ENCODE results near the gene PHC1.

PHC1 gene

DNA sequence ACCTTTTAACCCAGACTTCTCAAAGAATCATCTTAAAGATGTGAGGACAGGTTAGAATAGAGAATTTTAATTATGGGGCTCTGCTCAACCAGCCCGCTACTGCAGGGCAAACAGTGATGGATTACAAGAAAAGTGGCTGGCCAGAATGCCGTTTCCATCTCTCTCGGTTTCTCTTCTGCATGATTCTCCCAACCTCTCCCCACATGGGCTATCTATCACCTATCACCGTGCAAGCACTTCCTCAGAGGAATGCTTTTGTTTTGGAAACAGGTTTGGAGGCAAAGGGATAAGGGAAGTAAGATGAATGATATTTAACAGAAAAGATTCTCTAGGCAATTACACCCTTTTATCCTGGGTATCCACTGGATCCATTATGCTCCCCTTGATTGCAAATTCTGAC is 37.4 kb upstream of the PHC1 start:
- ChIA-PET POLR2A (no interaction called here), CTCF (interaction anchor here (2.1 to 4.2 kb wide), 2 partner anchors 13 to 16 kb away, joined by 16 to 23 read pairs; no protein-coding TSS in a partner anchor)
- TF ChIP-seq, protein P1, sequence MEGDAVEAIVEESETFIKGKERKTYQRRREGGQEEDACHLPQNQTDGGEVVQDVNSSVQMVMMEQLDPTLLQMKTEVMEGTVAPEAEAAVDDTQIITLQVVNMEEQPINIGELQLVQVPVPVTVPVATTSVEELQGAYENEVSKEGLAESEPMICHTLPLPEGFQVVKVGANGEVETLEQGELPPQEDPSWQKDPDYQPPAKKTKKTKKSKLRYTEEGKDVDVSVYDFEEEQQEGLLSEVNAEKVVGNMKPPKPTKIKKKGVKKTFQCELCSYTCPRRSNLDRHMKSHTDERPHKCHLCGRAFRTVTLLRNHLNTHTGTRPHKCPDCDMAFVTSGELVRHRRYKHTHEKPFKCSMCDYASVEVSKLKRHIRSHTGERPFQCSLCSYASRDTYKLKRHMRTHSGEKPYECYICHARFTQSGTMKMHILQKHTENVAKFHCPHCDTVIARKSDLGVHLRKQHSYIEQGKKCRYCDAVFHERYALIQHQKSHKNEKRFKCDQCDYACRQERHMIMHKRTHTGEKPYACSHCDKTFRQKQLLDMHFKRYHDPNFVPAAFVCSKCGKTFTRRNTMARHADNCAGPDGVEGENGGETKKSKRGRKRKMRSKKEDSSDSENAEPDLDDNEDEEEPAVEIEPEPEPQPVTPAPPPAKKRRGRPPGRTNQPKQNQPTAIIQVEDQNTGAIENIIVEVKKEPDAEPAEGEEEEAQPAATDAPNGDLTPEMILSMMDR (IDR thresholded peaks at IDR 0.05; ENCODE audit: control extremely low read depth, extremely low read depth, low read depth, missing control alignments) = no peak
- no peak for DNase-seq (ENCODE audit: extremely low spot score)

DNA sequence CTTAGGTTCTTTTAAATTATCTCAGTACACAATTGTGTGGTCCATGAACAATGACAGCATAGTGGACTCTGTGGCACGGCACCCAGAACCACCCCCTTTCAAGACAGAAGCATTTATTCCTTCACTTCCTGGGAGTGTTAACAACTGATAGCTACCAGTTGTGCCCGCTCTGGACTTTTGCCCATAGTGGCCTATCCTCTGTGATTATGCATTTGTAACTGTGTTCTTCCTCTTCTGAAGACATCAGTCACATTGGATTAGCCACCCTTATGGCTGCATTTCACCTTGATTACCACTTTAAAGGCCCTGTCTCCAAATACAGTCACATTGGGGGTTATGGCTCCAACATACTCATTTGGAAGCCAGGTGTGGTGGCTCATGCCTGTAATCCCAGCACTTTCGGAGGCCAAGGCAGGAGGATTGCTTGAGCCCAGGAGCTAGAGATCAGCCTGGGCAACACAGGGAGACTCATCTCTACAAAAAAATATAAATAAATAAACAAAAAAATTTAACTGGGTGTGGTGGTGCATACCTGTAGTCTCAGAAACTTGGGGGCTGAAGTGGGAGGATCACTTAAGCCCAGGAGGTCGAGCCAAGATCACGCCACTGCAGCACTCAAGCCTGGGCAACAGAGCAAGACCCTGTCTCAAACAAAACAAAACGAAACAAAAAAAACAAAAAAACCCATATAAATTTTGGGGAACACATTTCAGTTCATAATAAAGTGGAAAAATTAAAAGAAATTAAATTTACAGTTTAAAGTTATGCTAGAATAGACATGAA is 27.6 kb upstream of the PHC1 start:
- TF ChIP-seq, protein P1 (IDR thresholded peaks at IDR 0.05; ENCODE audit: control extremely low read depth, extremely low read depth, low read depth, missing control alignments) = no peak
- no peak for DNase-seq (ENCODE audit: extremely low spot score)
- ChIA-PET POLR2A (no interaction called here), CTCF (interaction anchor here (1.0 to 3.2 kb wide), 4 partner anchors 11 to 343 kb away, joined by 3 to 9 read pairs (median 3); no protein-coding TSS in a partner anchor)

DNA sequence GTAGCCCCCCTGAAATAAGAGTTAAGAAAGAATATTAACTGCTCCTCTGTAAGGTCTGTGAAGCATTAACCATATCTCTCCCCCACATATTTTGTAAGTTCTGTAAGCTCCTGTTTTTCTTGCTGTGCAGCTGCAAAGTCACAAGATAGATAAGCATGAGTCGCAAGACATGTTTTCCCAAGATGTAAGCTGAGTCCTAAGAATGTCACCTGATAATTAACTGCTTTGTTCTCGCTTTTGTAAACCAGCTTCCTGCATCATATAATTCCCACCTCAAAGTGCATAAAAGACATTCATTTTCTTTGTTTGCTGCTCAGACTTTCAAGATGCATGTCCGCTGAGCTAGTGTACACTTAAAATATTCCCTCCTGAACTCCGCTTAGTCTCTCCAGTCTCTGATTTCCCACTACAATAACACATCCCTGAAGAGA is 27.0 kb upstream of the PHC1 start:
- ChIA-PET POLR2A (no interaction called here), CTCF (interaction anchor here (1.0 to 3.2 kb wide), 2 partner anchors 11 to 343 kb away, joined by 3 to 9 read pairs; no protein-coding TSS in a partner anchor)
- TF ChIP-seq, protein P1 (IDR thresholded peaks at IDR 0.05; ENCODE audit: control extremely low read depth, extremely low read depth, low read depth, missing control alignments) = no peak
- no peak for DNase-seq (ENCODE audit: extremely low spot score)

DNA sequence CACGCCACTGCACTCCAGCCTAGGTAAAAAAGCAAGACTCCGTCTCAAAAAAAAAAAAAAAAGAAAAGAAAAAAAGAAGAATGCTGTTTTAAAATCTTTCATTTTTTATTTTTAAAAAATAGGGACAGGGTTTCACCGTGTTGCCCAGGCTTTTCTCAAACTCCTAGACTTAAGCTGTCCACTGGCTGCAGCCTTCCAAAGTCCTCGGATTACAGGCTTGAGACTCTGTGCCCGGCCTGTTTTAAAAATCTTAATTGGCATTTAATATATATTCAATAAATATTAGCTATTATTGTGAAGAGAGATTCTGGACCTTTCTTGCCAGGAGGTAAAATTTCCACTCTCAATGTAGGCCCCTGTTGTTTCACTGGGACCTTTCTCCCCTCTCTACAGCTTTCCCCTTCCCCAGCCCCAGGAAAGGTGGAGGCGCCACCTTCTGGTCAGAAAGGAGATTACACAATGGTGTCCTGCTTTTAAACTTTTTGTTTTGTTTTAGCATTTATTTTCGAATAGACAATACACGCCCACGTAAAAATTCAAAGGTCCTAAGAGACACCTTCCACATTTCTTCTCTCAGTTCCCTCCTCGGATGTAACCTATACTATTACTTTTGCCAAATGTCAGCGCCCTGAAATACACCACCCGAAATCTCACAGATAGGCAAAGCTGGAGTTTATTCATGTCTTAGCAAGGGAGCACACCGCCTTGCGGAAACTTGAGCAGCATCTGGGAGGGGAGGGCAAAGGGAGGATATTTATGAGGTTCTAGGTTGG is 23.8 kb upstream of the PHC1 start:
- CTCF ChIA-PET = interaction anchor here (0.6 to 2.9 kb wide), 77 partner anchors 8 to 360 kb away, joined by 3 to 24 read pairs (median 5); partner anchors contain the start of genes MFAP5, PHC1 and RIMKLB
- TF ChIP-seq, protein P1 (IDR thresholded peaks at IDR 0.05; ENCODE audit: control extremely low read depth, extremely low read depth, low read depth, missing control alignments) = peak; percentile 85
- POLR2A ChIA-PET = no interaction called here
- DNase-seq (ENCODE audit: extremely low spot score) = peak; percentile 73

DNA sequence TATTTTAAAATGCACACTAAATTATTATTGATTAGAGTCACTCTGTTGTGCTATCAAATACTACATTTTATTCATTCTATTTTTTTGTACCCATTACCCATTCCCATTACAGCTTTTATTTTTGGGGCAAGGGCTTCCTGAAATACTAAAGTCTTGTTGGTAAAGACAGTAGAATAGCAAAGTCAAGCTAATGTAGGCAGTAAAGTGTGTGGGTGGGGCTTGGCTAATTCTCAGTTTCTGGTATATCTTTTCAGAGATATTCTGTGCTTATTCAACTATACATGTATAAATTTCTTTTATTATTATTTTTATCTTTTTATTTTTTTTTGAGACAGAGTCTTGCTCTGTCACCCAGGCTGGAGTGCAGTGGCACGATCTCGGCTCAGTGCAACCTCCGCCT is 22.3 kb upstream of the PHC1 start:
- ChIA-PET POLR2A (no interaction called here), CTCF (interaction anchor here (0.8 kb wide), 1 partner anchor 15 kb away, joined by 5 read pairs; no protein-coding TSS in a partner anchor)
- TF ChIP-seq, protein P1 (IDR thresholded peaks at IDR 0.05; ENCODE audit: control extremely low read depth, extremely low read depth, low read depth, missing control alignments) = no peak

DNA sequence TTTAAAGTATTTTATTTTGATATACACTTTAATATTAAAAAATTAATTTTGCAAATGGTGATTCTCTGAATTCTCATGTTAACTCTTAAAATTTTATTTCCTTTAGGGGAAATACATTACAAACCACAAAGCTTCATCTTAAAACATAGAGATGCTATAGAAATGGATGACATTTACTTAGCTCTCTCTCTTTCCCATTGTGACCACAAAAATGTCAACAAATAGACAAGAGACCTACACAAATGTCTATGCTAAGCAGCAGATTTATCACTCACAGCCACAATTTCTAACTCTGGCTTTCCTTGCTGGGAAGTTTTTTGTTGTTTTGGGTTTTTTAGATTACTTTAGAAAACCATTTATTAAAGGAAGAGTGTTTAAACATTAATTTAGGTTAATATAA is 19.9 kb upstream of the PHC1 start:
- ChIA-PET POLR2A (no interaction called here), CTCF (interaction anchor here (1.1 to 1.8 kb wide), 5 partner anchors 12 to 350 kb away, joined by 3 to 8 read pairs (median 3); no protein-coding TSS in a partner anchor)
- TF ChIP-seq, protein P1 (IDR thresholded peaks at IDR 0.05; ENCODE audit: control extremely low read depth, extremely low read depth, low read depth, missing control alignments) = no peak
- DNase-seq (ENCODE audit: extremely low spot score) = no peak

More for the DNA sequence above, 22.3 kb upstream of the PHC1 start:
- DNase-seq (ENCODE audit: extremely low spot score) = no peak
